ENCODE data around the gene BIN1. TPM values are rescaled to one million over a fixed set of nuclear protein-coding genes. Genes with fewer than 3 reads are reported as not detected.
A peak's percentile ranks its signal among the peaks of the same experiment; 100 is the strongest.

The BIN1 gene
- polyA plus RNA-seq, 1 donor (not counting 4 experiments of a cell fraction or from before 2014, with no cell fraction given), result 5.4 TPM

DNA sequence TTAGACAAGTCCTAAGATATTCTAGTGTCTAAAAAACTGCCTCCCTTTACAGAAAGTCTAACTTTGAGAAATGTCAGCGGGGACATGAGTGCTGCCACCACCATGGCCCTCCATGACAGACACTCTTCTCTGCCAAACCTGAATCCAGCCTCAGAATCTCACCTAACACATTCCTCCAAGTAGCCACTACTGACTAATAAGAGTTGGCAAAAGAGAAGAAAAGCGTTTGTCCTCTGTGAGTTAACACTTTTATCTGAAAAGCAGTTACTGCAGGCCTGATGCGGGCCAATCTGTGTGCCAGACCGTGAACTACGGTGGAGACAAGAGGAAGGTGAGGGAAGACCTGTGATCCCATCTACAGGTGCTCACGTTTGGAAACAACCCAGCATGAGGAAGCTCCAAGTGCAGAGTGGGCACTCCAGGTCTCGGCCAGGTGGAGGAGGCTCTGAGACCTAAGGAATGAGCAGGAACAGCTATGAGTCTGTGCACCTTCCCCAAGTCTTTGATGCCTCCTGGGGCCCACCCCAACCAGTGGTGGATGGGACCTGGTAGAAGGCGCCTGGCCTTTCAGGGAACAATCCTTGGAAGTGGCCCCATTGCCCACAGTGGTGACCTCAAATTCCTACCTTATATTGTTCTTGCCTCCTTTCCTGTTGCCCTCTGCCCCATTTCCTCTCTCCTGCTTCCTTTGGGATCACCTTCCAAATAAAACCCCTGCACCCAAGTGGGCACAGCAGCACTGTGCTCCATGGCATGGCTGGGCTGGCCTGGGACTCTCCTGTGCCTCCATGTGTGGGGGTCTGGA is 91.6 kb downstream of the BIN1 start:
- FAIRE-seq (no peak), DNase-seq (ENCODE audit: low read depth, low spot score) (no peak)

DNA sequence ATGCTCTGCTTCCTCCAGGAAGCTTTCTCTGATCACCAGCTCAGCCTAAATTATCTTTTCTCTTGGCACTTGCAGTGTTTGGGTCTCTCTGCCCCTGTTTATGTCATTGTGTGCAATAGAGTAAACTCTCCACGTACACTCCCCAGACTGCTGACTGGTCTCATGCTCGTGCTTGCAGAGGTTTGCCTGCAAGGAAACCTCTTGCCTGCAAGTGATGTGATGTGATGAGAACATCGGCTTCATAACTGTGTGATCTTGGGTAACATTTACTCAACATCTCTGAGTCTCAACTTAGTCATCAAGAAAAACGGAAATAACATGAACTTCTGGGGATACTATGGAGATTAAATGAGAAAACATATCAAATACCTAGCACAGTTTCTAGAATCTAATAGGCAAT is 92.3 kb downstream of the BIN1 start:
- FAIRE-seq (peak; percentile 95), DNase-seq (ENCODE audit: low read depth, low spot score) (peak; percentile 59)
- H3K4me2 ChIP-seq (ENCODE audit: control insufficient read depth, extremely low read depth, insufficient read depth, low read depth, low read length), result peak overlapping the region; percentile 19
- peaks cover 33% of the 10 kb centered on the region for H3K4me1 ChIP-seq (ENCODE audit: control insufficient read depth, extremely low read depth, insufficient read depth, low read length)
- no peaks in the 10 kb centered on the region for H3K79me2 ChIP-seq (ENCODE audit: control insufficient read depth, insufficient read depth, low read length)
- no peaks in the 10 kb centered on the region for H3K9me1 ChIP-seq (ENCODE audit: control insufficient read depth, extremely low read depth, insufficient read depth, low read length)
- dilution Hi-C loops (cut with MboI; ENCODE audit: extremely low pct_ligation_motif_present, low sequenced_read_pairs), result no loop called here
- H3K9ac ChIP-seq (ENCODE audit: control insufficient read depth, extremely low read depth, insufficient read depth, low read length), result peak overlapping the region; percentile 42
- no peaks in the 10 kb centered on the region for H4K20me1 ChIP-seq (ENCODE audit: control insufficient read depth, extremely low read depth, insufficient read depth, low read length)
- H3K36me3 ChIP-seq (ENCODE audit: control insufficient read depth in 2 of 2, extremely low read depth in 1 of 2, insufficient read depth in 2 of 2, low read length in 2 of 2), result no peaks in the 10 kb centered on the region
- TF ChIP-seq EZH2 (IDR thresholded peaks at IDR 0.05; ENCODE audit: low read length) (no peak), CTCF (optimal IDR thresholded peaks at IDR 0.05 in 1 of 3, IDR thresholded peaks at IDR 0.05 in 1 of 3, conservative IDR thresholded peaks at IDR 0.05 in 1 of 3; ENCODE audit: extremely low read depth in 1 of 3, insufficient read depth in 2 of 3, low read length in 3 of 3) (no peak)
- no peaks in the 10 kb centered on the region for H3K9me3 ChIP-seq (ENCODE audit: control insufficient read depth, low read depth, low read length)
- no peak overlapping the region for H3K4me3 ChIP-seq (ENCODE audit: control insufficient read depth in 2 of 3, extremely low read depth in 1 of 3, insufficient read depth in 2 of 3, low read depth in 1 of 3, low read length in 3 of 3)
- H3K27ac ChIP-seq (ENCODE audit: control insufficient read depth, insufficient read depth, low read length), result peak overlapping the region; percentile 88
- H3K27me3 ChIP-seq (ENCODE audit: control insufficient read depth, extremely low read depth, insufficient read depth, low read length), result no peaks in the 10 kb centered on the region
- no peak overlapping the region for H2AFZ ChIP-seq (ENCODE audit: control insufficient read depth, low read length)

More for the DNA sequence above, 91.6 kb downstream of the BIN1 start:
- dilution Hi-C loops (cut with MboI; ENCODE audit: extremely low pct_ligation_motif_present, low sequenced_read_pairs), result no loop called here
- H3K9ac ChIP-seq (ENCODE audit: control insufficient read depth, extremely low read depth, insufficient read depth, low read length), result peak overlapping the region; percentile 42
- peak overlapping the region; percentile 26 for H2AFZ ChIP-seq (ENCODE audit: control insufficient read depth, low read length)
- H3K27me3 ChIP-seq (ENCODE audit: control insufficient read depth, extremely low read depth, insufficient read depth, low read length), result no peaks in the 10 kb centered on the region
- TF ChIP-seq CTCF (optimal IDR thresholded peaks at IDR 0.05 in 1 of 3, IDR thresholded peaks at IDR 0.05 in 1 of 3, conservative IDR thresholded peaks at IDR 0.05 in 1 of 3; ENCODE audit: extremely low read depth in 1 of 3, insufficient read depth in 2 of 3, low read length in 3 of 3) (no peak), EZH2 (IDR thresholded peaks at IDR 0.05; ENCODE audit: low read length) (no peak)
- H3K4me2 ChIP-seq (ENCODE audit: control insufficient read depth, extremely low read depth, insufficient read depth, low read depth, low read length), result peak overlapping the region; percentile 19
- peaks cover 33% of the 10 kb centered on the region for H3K4me1 ChIP-seq (ENCODE audit: control insufficient read depth, extremely low read depth, insufficient read depth, low read length)
- no peaks in the 10 kb centered on the region for H3K36me3 ChIP-seq (ENCODE audit: control insufficient read depth in 2 of 2, extremely low read depth in 1 of 2, insufficient read depth in 2 of 2, low read length in 2 of 2)
- peak overlapping the region; percentile 88 for H3K27ac ChIP-seq (ENCODE audit: control insufficient read depth, insufficient read depth, low read length)
- H3K79me2 ChIP-seq (ENCODE audit: control insufficient read depth, insufficient read depth, low read length), result no peaks in the 10 kb centered on the region
- H4K20me1 ChIP-seq (ENCODE audit: control insufficient read depth, extremely low read depth, insufficient read depth, low read length), result no peaks in the 10 kb centered on the region
- H3K9me1 ChIP-seq (ENCODE audit: control insufficient read depth, extremely low read depth, insufficient read depth, low read length), result no peaks in the 10 kb centered on the region
- no peaks in the 10 kb centered on the region for H3K9me3 ChIP-seq (ENCODE audit: control insufficient read depth, low read depth, low read length)
- H3K4me3 ChIP-seq (ENCODE audit: control insufficient read depth in 2 of 3, extremely low read depth in 1 of 3, insufficient read depth in 2 of 3, low read depth in 1 of 3, low read length in 3 of 3), result no peak overlapping the region
